NCI-H774 (cell line): Measurements from ENCODE around the gene PPP2R1B.
"Not testable (repeated sequence)": the region's sequence is repeated elsewhere in the genome, so short reads cannot be mapped to it uniquely, and the experiment has no call there.

ENCODE experiments used
- DNase-seq: peaks from one replicate; lab custom pipeline; 2025; lab: John Stamatoyannopoulos, UW

PPP2R1B gene

GRCh38 chr11:111726301-111726713 lies 39.9 kb downstream of the PPP2R1B start:
- DNase-seq = no peak

DNA sequence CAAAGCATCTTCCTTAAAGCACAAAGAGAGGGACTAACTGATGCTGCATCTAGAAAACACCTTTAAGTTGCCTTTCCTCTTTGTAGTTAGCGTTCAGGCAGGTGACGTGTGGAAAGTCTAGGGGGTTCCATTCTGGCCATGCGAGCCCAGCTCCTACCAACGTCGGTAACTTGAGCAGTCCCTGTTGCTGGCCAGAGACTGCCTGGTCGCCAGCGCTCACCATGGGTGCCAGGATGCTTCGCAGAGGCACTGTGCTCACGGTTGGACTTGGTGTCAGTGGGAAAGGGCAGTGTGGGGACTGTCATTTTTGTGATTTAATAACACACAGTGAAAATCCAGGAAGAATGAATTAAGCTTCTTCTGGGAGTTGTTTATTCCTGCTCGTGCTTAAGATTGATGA lies 40.6 kb downstream of the PPP2R1B start:
- no peak for DNase-seq

DNA sequence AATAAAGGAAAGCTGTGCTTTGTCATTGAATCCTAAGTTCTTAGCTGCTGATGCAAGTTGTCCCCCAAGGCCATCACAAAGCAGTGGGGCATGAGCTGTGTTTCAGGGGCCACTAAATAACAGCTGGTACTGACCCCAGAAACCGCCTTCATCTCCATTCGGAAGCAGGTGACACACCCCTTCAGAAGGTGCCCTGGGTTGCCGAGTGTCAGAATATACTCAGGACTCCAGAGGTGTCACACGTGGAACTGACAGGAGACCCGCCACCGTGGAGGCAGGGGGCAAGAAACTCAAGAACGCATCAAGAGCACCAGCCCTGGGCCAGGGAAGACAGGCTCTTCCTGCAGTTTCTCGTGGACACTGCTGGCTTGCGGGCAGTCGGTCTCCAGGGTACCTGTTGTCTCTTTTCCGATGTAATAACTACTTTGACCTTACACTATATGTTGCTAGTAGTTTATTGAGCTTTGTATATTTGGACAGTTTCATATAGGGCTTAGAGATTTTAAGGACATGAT lies 41.5 kb downstream of the PPP2R1B start:
- no peak for DNase-seq

DNA sequence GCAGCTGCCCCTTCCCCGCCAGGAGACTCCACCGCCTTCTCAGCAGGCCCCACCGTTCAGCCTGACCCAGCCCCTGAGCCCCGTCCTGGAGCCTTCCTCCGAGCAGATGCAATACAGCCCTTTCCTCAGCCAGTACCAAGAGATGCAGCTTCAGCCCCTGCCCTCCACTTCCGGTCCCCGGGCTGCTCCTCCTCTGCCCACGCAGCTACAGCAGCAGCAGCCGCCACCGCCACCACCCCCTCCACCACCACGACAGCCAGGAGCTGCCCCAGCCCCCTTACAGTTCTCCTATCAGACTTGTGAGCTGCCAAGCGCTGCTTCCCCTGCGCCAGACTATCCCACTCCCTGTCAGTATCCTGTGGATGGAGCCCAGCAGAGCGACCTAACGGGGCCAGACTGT lies 42.6 kb downstream of the PPP2R1B start:
- DNase-seq = no peak

GRCh38 chr11:111722501-111722900 lies 43.7 kb downstream of the PPP2R1B start:
- DNase-seq = no peak

DNA sequence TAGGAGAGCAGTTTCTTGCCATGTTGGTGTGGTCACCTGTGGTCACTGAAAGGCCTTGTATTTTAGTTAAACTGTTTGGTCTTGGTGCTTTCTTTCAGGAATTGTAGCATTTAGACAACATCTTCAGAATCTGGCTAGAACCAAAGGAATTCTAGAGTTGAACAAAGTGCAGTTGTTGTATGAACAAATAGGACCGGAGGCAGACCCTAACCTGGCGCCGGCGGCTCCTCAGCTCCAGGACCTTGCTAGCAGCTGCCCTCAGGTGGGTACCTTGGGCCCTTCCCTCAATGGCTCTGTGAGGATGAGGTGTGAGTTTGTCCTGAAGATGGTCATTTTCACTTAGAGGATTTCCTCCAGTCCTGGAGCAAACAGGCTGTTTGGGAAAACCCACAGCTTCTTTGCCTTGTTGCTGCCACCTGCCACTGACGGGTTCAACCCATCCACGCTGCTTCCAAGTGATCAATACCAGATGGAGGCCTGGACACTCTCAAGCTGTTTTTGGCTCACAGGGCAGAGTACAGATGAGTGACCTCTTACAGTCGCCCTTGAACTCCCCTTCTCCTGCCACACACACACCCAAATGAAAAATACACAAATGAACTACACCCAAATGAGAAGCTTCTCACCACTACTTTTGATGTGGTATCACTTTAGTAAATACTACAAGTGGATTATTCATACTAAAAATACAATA lies 45.2 kb downstream of the PPP2R1B start:
- no peak for DNase-seq

GRCh38 chr11:111719379-111719778 lies 46.8 kb downstream of the PPP2R1B start:
- no peak for DNase-seq

DNA sequence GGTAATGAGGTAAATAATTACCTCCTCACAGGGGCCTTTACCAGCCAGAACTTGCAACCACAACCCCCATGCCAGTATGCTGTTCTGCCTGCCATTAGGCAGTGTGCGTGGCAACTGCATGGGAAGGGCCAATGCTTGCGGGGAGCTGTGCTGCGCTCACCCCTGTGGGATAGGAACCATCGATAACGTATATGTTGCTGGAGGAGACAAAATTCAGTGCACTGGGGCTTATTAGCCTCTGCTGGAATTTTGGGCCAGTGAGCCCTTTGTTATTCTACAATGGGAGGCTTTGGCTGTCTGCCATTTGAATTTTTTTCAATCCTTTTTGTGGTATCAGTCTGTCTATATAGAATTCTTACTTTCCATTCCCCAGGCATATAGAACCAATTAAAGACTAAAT lies 47.3 kb downstream of the PPP2R1B start:
- DNase-seq = no peak

GRCh38 chr11:111718436-111718835 lies 47.8 kb downstream of the PPP2R1B start:
- DNase-seq = no peak

DNA sequence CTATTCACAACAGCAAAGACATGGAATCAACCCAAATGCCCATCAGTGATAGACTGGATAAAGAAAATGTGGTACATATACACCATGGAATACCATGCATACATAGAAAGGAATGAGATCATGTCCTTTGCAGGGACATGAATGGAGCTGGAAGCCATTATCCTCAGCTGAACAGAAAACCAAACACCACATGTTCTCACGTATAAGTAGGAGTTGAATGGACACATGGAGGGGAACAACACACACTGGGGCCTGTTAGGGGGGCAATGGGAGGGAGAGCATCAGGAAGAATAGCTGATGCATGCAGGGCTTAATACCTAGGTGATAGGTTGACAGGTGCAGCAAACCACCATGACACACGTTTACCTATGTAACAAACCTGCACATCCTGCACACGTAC lies 48.5 kb downstream of the PPP2R1B start:
- not testable (repeated sequence) for DNase-seq

- DNase-seq = no peak
Measured at GRCh38 chr11:111715142-111715816, 50.9 kb downstream of the PPP2R1B start.

- DNase-seq = no peak
Measured at GRCh38 chr11:111714522-111714921, 51.7 kb downstream of the PPP2R1B start.

DNA sequence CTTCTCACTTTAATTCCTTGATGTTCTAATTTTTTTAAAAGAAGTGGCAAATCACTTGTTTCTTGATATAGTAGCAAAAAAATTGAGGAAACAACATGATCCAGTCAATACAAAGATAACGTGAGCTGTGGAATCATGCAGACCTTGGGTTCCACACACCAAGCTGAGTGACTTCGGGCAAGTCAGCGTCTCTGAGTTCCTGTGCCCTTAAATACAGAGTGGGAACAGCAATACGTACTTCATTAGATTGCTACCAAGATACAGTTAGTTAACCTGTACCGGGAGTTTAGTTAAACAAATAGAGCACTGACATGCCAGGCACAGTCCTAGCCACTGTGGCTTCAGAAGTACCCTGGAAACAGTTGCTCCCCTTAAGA lies 58.5 kb downstream of the PPP2R1B start:
- no peak for DNase-seq

DNA sequence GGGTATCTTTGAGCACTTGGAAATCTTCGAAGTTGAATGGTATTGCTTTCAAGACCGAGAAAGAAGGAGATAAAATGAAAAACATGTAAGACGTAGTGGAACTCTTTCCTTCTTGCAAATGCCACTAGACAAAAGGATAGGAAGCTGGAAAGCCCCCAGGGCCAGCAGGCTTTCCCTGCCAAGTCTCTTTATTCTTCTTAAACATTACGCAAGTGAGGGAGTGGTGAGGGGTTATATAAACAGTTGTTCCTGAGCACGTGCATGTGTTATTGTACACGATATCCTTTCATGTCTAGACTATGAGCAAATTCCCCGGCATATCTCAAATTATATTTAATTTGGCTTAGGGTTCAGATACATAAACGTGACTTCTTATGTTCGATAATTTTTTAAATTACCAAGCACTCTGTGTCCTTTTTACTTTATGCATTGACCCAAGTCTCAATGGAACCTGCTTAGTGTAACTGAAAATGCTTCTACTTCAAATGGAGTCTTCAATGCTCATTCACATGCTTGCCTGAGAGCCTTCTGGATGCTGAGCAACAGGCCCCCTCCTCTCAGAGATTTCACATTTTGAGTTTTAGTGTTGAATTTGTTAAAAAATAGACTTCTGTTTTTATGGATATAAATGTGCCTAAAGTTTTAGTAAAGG lies 59.0 kb downstream of the PPP2R1B start:
- DNase-seq = no peak

GRCh38 chr11:111703576-111703975 lies 62.6 kb downstream of the PPP2R1B start:
- no peak for DNase-seq

- DNase-seq = no peak
Measured at GRCh38 chr11:111702623-111703022, 63.6 kb downstream of the PPP2R1B start.

- no peak for DNase-seq
Measured at GRCh38 chr11:111700162-111700561, 66.0 kb downstream of the PPP2R1B start.

DNA sequence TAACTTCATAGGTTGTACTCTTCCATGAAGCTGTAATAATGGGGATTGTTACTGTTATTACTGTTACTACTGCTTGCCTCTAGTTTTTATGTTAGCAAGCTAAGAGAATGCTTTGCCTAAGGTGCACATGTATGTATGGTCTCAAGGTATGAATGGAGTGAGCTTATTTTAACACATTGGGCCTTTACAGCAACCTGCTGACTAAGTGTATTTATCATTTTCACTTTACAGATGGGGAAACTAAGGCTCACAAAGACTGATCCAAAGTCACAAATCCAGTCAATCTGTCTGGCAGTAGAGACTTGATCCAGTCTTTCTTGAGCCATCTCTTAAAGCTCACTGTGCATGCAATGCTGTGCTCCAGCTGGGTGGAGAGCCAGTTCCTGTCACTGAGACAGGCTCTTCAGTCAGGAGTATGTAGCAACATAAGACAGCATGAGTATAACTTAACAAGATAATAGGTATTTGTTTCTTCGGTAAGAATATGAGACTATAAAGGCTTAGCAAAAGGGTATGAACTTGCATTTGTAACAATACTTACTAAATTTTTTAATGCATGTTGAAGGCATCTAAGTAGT lies 66.5 kb downstream of the PPP2R1B start:
- DNase-seq = no peak

DNA sequence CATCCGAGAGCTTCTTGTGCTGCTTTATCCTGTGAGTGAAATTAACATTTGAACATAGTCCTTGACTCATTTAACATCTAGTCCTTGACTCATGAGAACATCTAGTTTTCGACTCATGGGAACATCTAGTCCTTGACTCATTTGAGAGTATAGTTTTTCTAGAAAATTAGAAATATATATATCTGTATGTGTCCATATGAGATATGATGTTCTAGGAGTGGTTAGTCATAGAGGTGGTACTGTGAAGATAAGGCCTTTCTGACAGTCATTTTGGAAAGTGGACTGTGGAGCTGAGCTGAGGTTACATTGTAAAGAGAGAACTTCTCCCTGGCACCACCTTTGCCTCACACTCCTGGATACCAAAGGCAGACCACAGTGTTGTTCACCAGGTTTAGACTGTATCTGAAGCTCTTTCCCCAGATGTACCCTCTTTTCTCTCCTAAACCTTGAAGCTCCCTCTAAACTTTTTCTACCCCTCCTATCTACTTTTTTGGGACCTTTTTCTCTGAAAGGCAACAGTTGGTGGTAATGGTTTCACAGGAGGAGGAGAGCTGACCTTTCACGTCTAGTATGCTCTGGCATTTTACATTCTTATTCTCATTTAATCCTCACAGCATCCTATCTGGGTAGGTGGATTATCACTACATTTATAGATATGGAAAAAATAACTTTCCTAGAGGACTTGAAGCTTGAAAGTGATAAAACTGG lies 67.2 kb downstream of the PPP2R1B start:
- DNase-seq = no peak

DNA sequence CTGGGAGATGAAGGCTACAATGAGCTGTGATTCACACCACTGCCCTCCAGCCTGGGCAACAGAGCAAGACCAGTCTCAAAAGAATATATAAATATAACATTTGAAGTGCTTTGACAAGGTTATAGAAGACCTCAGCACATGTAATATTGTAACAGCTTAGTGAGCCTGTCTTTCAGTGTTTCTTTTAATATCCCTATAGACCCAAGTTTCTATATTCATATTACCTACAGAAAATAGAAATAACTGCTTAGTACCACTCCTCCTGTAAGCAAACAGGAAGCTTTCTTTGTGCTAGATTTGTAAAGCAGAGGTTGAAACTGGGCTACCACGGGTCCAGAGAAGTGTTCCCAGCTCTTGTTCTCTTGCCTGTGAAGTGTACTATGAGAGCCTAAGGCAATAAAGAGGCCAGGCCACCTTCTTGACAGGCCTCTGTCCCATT lies 68.2 kb downstream of the PPP2R1B start:
- no peak for DNase-seq

DNA sequence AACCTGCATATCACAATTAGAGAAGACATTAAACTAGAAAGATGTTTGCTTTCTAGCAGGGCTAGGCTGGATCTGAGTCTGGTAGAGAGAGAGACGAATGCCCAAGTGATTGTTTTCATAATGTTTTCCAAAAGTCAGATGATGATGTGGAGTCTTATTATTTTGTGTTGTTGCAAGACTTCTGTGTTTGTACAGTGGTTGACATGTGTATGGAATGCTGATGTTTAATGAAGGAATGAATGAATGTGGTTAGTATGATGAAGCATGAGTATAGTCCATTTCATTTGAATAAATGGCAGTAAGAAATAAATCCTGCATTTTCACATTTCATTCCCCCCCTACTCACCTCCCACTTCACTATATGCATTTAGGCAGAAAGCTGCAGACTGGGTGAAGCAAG lies 69.6 kb downstream of the PPP2R1B start:
- no peak for DNase-seq

DNA sequence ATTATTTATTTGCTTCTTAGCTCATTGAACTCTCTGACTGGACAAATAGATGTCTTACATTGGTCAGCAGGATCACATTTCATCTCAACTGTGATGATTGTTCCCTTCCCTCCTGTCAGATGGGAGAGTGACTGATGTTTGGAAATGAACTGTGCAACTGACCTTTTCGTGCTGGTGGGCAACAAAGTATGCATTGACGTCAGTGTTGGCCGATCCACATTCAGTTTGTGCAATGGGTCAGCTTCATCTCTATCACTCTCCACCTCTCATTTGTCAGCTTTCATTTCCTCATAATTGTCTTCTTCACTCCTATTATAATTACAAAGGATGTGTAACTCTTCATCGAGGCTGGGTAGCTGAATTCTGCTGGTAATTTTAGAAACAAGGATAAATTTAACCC lies 71.3 kb downstream of the PPP2R1B start:
- no peak for DNase-seq
